Lower lobe of right lung (tissue), 2 donors: ENCODE data around the gene COX6B2. TPM values are rescaled to one million over a fixed set of nuclear protein-coding genes. Genes with fewer than 3 reads are reported as not detected.

ENCODE experiments used
- ATAC-seq, 2 donors: fragments of 200-7000 bp; cut with Tn5 transposase; one replicate each; pipeline ENCODE4 v1.9.1; 2020 to 2022; ENCODE audit warnings: mild to moderate bottlenecking in 2 of 2, moderate library complexity in 2 of 2
- DNase-seq: peaks from one replicate; pipeline ENCODE4 v3.0.0-alpha.2; 2020
- H3K27ac ChIP-seq: fragments of 200-600 bp; one replicate; pipeline ENCODE4 v1.8.0; 2022
- H3K27me3 ChIP-seq: fragments of 200-600 bp; one replicate; pipeline ENCODE4 v1.8.0; 2022; ENCODE audit warnings: low read depth
- H3K36me3 ChIP-seq: fragments of 200-600 bp; one replicate; pipeline ENCODE4 v1.8.0; 2022; ENCODE audit warnings: mild to moderate bottlenecking
- H3K4me1 ChIP-seq: fragments of 200-600 bp; one replicate; pipeline ENCODE4 v1.8.0; 2022
- H3K4me3 ChIP-seq: fragments of 200-600 bp; one replicate; pipeline ENCODE4 v1.8.0; 2022; ENCODE audit warnings: mild to moderate bottlenecking
- H3K9me3 ChIP-seq: fragments of 200-600 bp; one replicate; pipeline ENCODE4 v1.8.0; 2022
- CTCF ChIP-seq: fragments of 200-600 bp; IDR thresholded peaks from one replicate; pipeline ENCODE4 v1.8.0; 2022; ENCODE audit warnings: antibody characterized with exemption, mild to moderate bottlenecking
- intact Hi-C: fragments of 100-400 bp; cut with DNase I; formaldehyde crosslinking; loops from one replicate; pipeline ENCODE4 v1.11.0; 2022
- total RNA-seq: library from RNA; stranded (reverse); fragmentation: NEBNext Ultra II Directional; extraction: Animal tissue kit (Norgen Biotek cat#: 25700); gene quantifications from one replicate; pipeline ENCODE4 v1.2.1, GENCODE V29; 2021
- donor health status: DM: no; HTN: yes; CAD: no; lungs with severe emphysema.

COX6B2 gene
- total RNA-seq, 1 donor from 2014 or later, result not detected

- no peak overlapping the region for H3K27ac ChIP-seq
- peak overlapping the region; percentile 43 for H3K4me3 ChIP-seq
- H3K9me3 ChIP-seq, result no peaks in the 10 kb centered on the region
- intact Hi-C loops, result no loop called here
- peaks cover 8% of the 10 kb centered on the region for H3K4me1 ChIP-seq
- ATAC-seq, result peak; percentile 94 to 95
- H3K36me3 ChIP-seq, result no peaks in the 10 kb centered on the region
- TF ChIP-seq CTCF, result peak; percentile 98
- peak; percentile 92 for DNase-seq
- no peaks in the 10 kb centered on the region for H3K27me3 ChIP-seq
Observed at GRCh38 chr19:55301459-55302317, 52.8 kb downstream of the COX6B2 start.

- H3K27ac ChIP-seq, result no peak overlapping the region
- no peaks in the 10 kb centered on the region for H3K27me3 ChIP-seq
- intact Hi-C loops, result no loop called here
- H3K4me1 ChIP-seq, result peaks cover 8% of the 10 kb centered on the region
- no peak overlapping the region for H3K4me3 ChIP-seq
- no peak for TF ChIP-seq CTCF
- H3K36me3 ChIP-seq, result no peaks in the 10 kb centered on the region
- H3K9me3 ChIP-seq, result no peaks in the 10 kb centered on the region
- DNase-seq, result no peak
- ATAC-seq, result no peak
Observed at GRCh38 chr19:55300886-55301458, 53.5 kb downstream of the COX6B2 start.

GRCh38 chr19:55299991-55300390, 54.5 kb downstream of the COX6B2 start:
- Histone ChIP-seq H3K36me3 (no peaks in the 10 kb centered on the region), H3K9me3 (no peaks in the 10 kb centered on the region), H3K4me1 (peaks cover 8% of the 10 kb centered on the region), H3K27me3 (no peaks in the 10 kb centered on the region), H3K27ac (no peak overlapping the region), H3K4me3 (no peak overlapping the region)
- intact Hi-C loops, result no loop called here
- ATAC-seq, result no peak
- no peak for TF ChIP-seq CTCF
- DNase-seq, result no peak

Other genes starting within 250 kb of the COX6B2 start
- gene PPP1R12C, start 237.1 kb downstream of the COX6B2 start, total RNA-seq, result 103 TPM
- gene TNNT1, start 205.5 kb downstream of the COX6B2 start, total RNA-seq, result not detected
- gene TNNI3, start 197.0 kb downstream of the COX6B2 start, total RNA-seq, result 2.3 TPM
- 12.8 TPM for gene DNAAF3, start 188.1 kb downstream of the COX6B2 start, total RNA-seq
- not detected for gene SYT5, start 174.4 kb downstream of the COX6B2 start, total RNA-seq
- gene PTPRH, start 145.2 kb downstream of the COX6B2 start, total RNA-seq, result 0.30 TPM
- gene TMEM86B, start 126.0 kb downstream of the COX6B2 start, total RNA-seq, result 4.8 TPM
- gene PPP6R1, start 95.7 kb downstream of the COX6B2 start, total RNA-seq, result 69.1 TPM
- 23.9 TPM for gene HSPBP1, start 74.6 kb downstream of the COX6B2 start, total RNA-seq
- gene BRSK1, start 70.7 kb downstream of the COX6B2 start, total RNA-seq, result 1.0 TPM
- gene TMEM150B, start 29.4 kb downstream of the COX6B2 start, total RNA-seq, result 45.5 TPM
- 14.7 TPM for gene KMT5C, start 14.8 kb downstream of the COX6B2 start, total RNA-seq
- gene GARIN5B, start 8.5 kb upstream of the COX6B2 start, total RNA-seq, result not detected
- gene IL11, start 15.7 kb upstream of the COX6B2 start, total RNA-seq, result not detected
- 16.2 TPM for gene TMEM190, start 22.1 kb upstream of the COX6B2 start, total RNA-seq
- 16.4 TPM for gene TMEM238, start 29.6 kb upstream of the COX6B2 start, total RNA-seq
- gene RPL28, start 31.2 kb upstream of the COX6B2 start, total RNA-seq, result 1,501 TPM
- 18.6 TPM for gene UBE2S, start 53.1 kb upstream of the COX6B2 start, total RNA-seq
- not detected for gene SHISA7, start 88.6 kb upstream of the COX6B2 start, total RNA-seq
- 28.6 TPM for gene ISOC2, start 106.9 kb upstream of the COX6B2 start, total RNA-seq
- not detected for gene C19orf85, start 110.0 kb upstream of the COX6B2 start, total RNA-seq
- gene ZNF628, start 121.9 kb upstream of the COX6B2 start, total RNA-seq, result 7.1 TPM
- 16.6 TPM for gene NAT14, start 130.5 kb upstream of the COX6B2 start, total RNA-seq
- gene SSC5D, start 133.7 kb upstream of the COX6B2 start, total RNA-seq, result 4.7 TPM
- not detected for gene SBK2, start 182.4 kb upstream of the COX6B2 start, total RNA-seq
- 0.80 TPM for gene SBK3, start 190.8 kb upstream of the COX6B2 start, total RNA-seq
- 12.7 TPM for gene ZNF579, start 226.1 kb upstream of the COX6B2 start, total RNA-seq
- 14.3 TPM for gene FIZ1, start 244.8 kb upstream of the COX6B2 start, total RNA-seq
- 33.4 TPM for gene ZNF524, start 245.6 kb upstream of the COX6B2 start, total RNA-seq